ENCODE results near the gene MFNG. TPM values are rescaled to one million over a fixed set of nuclear protein-coding genes. Genes with fewer than 3 reads are reported as not detected.

Gene MFNG
- total RNA-seq, 1 experiment from 2014 or later = not detected

DNA sequence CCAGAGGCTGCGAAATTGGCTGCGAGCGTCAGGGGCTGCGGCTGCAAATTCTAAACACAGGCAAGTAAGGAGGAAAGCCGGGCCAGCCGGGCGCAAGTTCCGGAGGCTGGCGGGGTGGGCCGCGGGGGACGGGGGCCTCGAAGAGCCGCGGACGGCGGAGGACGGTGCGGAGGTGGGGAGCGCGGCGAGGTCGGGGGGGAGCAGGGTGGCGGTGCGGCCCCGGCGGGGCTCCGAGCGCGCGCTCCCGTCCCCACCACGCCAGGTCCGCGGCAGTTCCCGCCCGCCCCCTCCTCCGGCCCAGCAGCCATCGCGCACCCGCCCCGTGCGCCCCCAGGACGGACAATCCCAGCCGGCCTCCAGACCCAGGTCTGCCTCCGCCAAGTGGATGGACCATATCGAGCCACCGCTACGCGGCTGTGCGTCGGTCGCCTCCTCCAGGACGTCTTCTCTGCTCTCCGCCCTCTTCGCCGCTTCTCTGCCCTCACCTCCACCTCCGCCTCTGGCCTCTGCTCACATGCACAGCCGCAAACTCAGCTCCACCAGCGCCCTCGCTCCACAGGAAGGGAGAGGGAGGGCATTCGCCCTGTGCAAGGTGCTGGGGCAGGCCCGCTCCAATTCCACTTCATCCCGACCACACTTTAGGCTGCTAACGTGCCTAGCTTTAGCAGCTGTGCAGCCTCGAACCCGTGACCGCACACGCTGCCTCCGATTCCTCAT, 66.1 kb downstream of the MFNG start:
- H3K9me3 ChIP-seq (replicated peaks) = no peaks in the 10 kb centered on the region
- no peaks in the 10 kb centered on the region for H3K36me3 ChIP-seq
- no peak overlapping the region for H3K4me3 ChIP-seq
- peaks cover 51% of the 10 kb centered on the region for H3K27me3 ChIP-seq (replicated peaks)
- DNase-seq (ENCODE audit: low read depth in 1 of 2, low spot score in 2 of 2) = no peak
- peaks cover 6% of the 10 kb centered on the region for H3K4me1 ChIP-seq (replicated peaks)
- no peak overlapping the region for H3K27ac ChIP-seq

DNA sequence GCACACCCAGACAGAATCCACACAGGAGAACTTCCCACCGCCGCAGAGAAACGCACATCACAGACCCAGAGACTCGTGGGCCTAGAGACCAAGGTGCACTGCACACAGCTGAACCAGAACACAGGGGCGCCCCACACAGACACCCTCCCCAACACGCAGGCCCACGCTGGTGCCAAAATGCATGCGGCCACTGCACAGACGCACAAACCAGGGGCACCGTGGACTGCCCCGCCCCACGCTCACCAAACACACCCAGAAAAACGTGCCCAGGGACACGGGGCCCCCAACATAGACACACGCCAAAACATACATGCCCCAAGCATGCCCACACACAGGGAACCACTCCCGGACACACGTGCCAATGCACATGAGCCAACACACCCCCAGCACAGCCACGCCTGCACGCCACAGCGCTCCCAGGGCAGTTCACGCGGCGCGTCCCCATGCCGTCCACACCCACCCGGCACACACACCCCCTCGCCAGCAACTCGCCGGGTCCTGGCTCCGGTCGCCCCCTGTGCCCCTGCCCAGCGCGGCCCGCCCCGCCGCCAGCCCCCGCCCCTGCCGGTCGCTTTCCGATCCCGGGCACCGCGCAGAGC, 66.7 kb downstream of the MFNG start:
- H3K4me1 ChIP-seq (replicated peaks) = peaks cover 6% of the 10 kb centered on the region
- H3K9me3 ChIP-seq (replicated peaks) = no peaks in the 10 kb centered on the region
- no peak overlapping the region for H3K27ac ChIP-seq
- no peak for DNase-seq (ENCODE audit: low read depth in 1 of 2, low spot score in 2 of 2)
- no peak overlapping the region for H3K4me3 ChIP-seq
- peaks cover 46% of the 10 kb centered on the region for H3K27me3 ChIP-seq (replicated peaks)
- no peaks in the 10 kb centered on the region for H3K36me3 ChIP-seq

Other genes starting within 250 kb of the MFNG start
- gene RAC2, start 242.1 kb downstream of the MFNG start, total RNA-seq (2014; rRNA removed; shearing (Covaris generic)) = 2.0 and 2.1 TPM in 2 replicates
- 1.1 TPM in 1 of 2 replicates, not detected in the other for gene CYTH4, start 203.9 kb downstream of the MFNG start, total RNA-seq (2014; rRNA removed; shearing (Covaris generic))
- gene ELFN2, start 58.9 kb downstream of the MFNG start, total RNA-seq (2014; rRNA removed; shearing (Covaris generic)) = 0.11 TPM in 1 of 2 replicates, not detected in the other
- gene CARD10, start 33.0 kb upstream of the MFNG start, total RNA-seq (2014; rRNA removed; shearing (Covaris generic)) = 14.6 and 40.7 TPM in 2 replicates
- 21.5 and 22.3 TPM in 2 replicates for gene CDC42EP1, start 74.1 kb upstream of the MFNG start, total RNA-seq (2014; rRNA removed; shearing (Covaris generic))
- not detected in 2 replicates for gene LGALS2, start 93.7 kb upstream of the MFNG start, total RNA-seq (2014; rRNA removed; shearing (Covaris generic))
- 22.6 and 34.9 TPM in 2 replicates for gene GGA1, start 122.5 kb upstream of the MFNG start, total RNA-seq (2014; rRNA removed; shearing (Covaris generic))
- gene SH3BP1, start 153.3 kb upstream of the MFNG start, total RNA-seq (2014; rRNA removed; shearing (Covaris generic)) = 8.2 and 13.6 TPM in 2 replicates
- 47.1 and 47.7 TPM in 2 replicates for gene PDXP, start 172.3 kb upstream of the MFNG start, total RNA-seq (2014; rRNA removed; shearing (Covaris generic))
- 5,490 and 8,922 TPM in 2 replicates for gene LGALS1, start 189.3 kb upstream of the MFNG start, total RNA-seq (2014; rRNA removed; shearing (Covaris generic))
- 32.1 and 38.0 TPM in 2 replicates for gene NOL12, start 200.0 kb upstream of the MFNG start, total RNA-seq (2014; rRNA removed; shearing (Covaris generic))
- 90.4 and 92.5 TPM in 2 replicates for gene TRIOBP, start 210.7 kb upstream of the MFNG start, total RNA-seq (2014; rRNA removed; shearing (Covaris generic))

All from SJSA1 (cell line).